ENCODE measurements around the gene ATP6V0C.

The ATP6V0C gene

GRCh38 chr16:2512735-2513404, 882 bp upstream of the ATP6V0C start:
- DNase-seq = no peak

- peak; percentile 32 for DNase-seq
Measured at GRCh38 chr16:2514333-2515179, 804 bp downstream of the ATP6V0C start.

GRCh38 chr16:2515180-2515851, 1.6 kb downstream of the ATP6V0C start:
- no peak for DNase-seq

GRCh38 chr16:2516391-2517240, 2.9 kb downstream of the ATP6V0C start:
- no peak for DNase-seq

GRCh38 chr16:2517954-2518605, 4.3 kb downstream of the ATP6V0C start:
- no peak for DNase-seq

- no peak for DNase-seq
Measured at GRCh38 chr16:2518823-2519710, 5.3 kb downstream of the ATP6V0C start.

- DNase-seq = no peak
Measured at GRCh38 chr16:2519711-2520080, 5.9 kb downstream of the ATP6V0C start.

GRCh38 chr16:2520097-2520783, 6.5 kb downstream of the ATP6V0C start, which contains the start of gene AMDHD2:
TSS of gene AMDHD2 (plus strand) at chr16:2520371. CDS start at chr16:2520459, 88 bp downstream.
- peak; percentile 90 for DNase-seq

- DNase-seq = peak; percentile 29
Measured at GRCh38 chr16:2520784-2521531, 7.2 kb downstream of the ATP6V0C start.

- no peak for DNase-seq
Measured at GRCh38 chr16:2523801-2524231, 10.1 kb downstream of the ATP6V0C start.

- DNase-seq = no peak
Measured at GRCh38 chr16:2524339-2524938, 10.7 kb downstream of the ATP6V0C start.

- DNase-seq = no peak
Measured at GRCh38 chr16:2526135-2526534, 12.4 kb downstream of the ATP6V0C start.

GRCh38 chr16:2527071-2527783, 13.5 kb downstream of the ATP6V0C start:
- DNase-seq = no peak

GRCh38 chr16:2527784-2528100, 14.0 kb downstream of the ATP6V0C start:
- no peak for DNase-seq

GRCh38 chr16:2528161-2529060, 14.7 kb downstream of the ATP6V0C start:
- no peak for DNase-seq

- DNase-seq = no peak
Measured at GRCh38 chr16:2529061-2529931, 15.5 kb downstream of the ATP6V0C start.

All from retina (tissue), 1 donor.